ENCODE results near the gene SYNJ2. TPM values are rescaled to one million over a fixed set of nuclear protein-coding genes. Genes with fewer than 3 reads are reported as not detected.

The SYNJ2 gene
- total and polyA plus RNA-seq, 2 of the 4 experiments (the other 2 are of a cell fraction): 40.8 to 45.2 TPM

DNA sequence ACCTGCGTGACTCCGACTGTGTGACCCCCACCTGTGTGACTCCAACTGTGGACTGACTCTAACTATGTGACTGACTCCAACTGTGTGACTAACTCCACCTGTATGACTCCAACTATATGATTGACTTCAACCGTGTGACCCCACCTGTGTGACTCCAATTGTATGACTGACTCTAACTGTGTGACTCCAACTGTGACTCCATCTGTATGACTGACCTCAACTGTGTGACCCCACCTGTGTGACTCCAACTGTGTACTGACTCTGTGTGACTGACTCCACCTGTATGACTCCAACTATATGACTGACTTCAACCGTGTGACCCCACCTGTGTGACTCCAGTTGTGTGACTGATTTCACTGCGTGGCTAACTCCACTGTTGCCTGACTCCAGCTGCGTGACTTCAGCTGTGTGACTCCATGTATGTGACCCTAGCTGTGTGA is 38.6 kb downstream of the SYNJ2 start:
- peaks cover 17% of the 10 kb centered on the region for H3K36me3 ChIP-seq (ENCODE audit: control insufficient read depth, insufficient read depth, low read length)
- DNase-seq (no peak), ATAC-seq (ENCODE audit: low read depth) (no peak)
- no TSS peak for BruUV-seq (replicated peaks)
- H2AK5ac ChIP-seq (ENCODE audit: low read depth, low read length): peak overlapping the region; percentile 79
- no peaks in the 10 kb centered on the region for H3K27me3 ChIP-seq (ENCODE audit: control insufficient read depth, insufficient read depth, low read length)
- peaks cover 32% of the 10 kb centered on the region for H3K4me1 ChIP-seq (ENCODE audit: control insufficient read depth, insufficient read depth, low read length)
- no peak overlapping the region for H3K4me3 ChIP-seq (ENCODE audit: insufficient read depth, low read depth, low read length)
- dilution Hi-C loops (cut with HindIII; ENCODE audit: low sequenced_read_pairs, unreplicated experiment) (no loop called here), intact Hi-C loops (cut with micrococcal nuclease) (no loop called here), in situ Hi-C loops (cut with MboI; ENCODE audit: low sequenced_read_pairs) (no loop called here)
- H4K5ac ChIP-seq (ENCODE audit: low read depth, low read length): peak overlapping the region; percentile 34
- H2BK120ac ChIP-seq (ENCODE audit: low read depth, low read length): peak overlapping the region; percentile 91; the same call in 1 of the 2 replicates
- TF ChIP-seq POLR2A (IDR thresholded peaks at IDR 0.05; ENCODE audit: low read depth, low read length) (no peak), SMC3 (IDR thresholded peaks at IDR 0.05; ENCODE audit: low read depth, low read length) (no peak), BHLHE40 (IDR thresholded peaks at IDR 0.05; ENCODE audit: low read depth, low read length) (no peak), MAFK (IDR thresholded peaks at IDR 0.05; ENCODE audit: low read depth, low read length) (no peak), NFE2L2 (IDR thresholded peaks at IDR 0.05; ENCODE audit: low read depth, low read length) (no peak), CEBPB (IDR thresholded peaks at IDR 0.05; ENCODE audit: low read depth, low read length) (no peak), RFX5 (IDR thresholded peaks at IDR 0.05; ENCODE audit: low read depth, low read length) (no peak), MAZ (IDR thresholded peaks at IDR 0.05; ENCODE audit: borderline replicate concordance, low read depth, low read length) (no peak), RAD21 (IDR thresholded peaks at IDR 0.05; ENCODE audit: low read length) (no peak)
- H3K23ac ChIP-seq (ENCODE audit: low read depth, low read length): peak overlapping the region; percentile 34
- no peak overlapping the region for H3K4me2 ChIP-seq (ENCODE audit: low read depth, low read length)
- no peak overlapping the region for H2BK5ac ChIP-seq (ENCODE audit: low read depth, low read length, poor library complexity, severe bottlenecking)
- peak overlapping the region; percentile 96 for H2BK15ac ChIP-seq (ENCODE audit: low read depth, low read length)
- no peak overlapping the region for H3K56ac ChIP-seq (ENCODE audit: extremely low read depth, insufficient read depth, low read length)
- H4K8ac ChIP-seq (ENCODE audit: low read depth in 2 of 2, low read length in 2 of 2): peak overlapping the region; percentile 19 to 74; a peak in 3 of 4 replicates
- peak overlapping the region; percentile 52; the same call in 1 of the 2 replicates for H3K27ac ChIP-seq (ENCODE audit: insufficient read depth, low read length)
- no peak overlapping the region for H2AFZ ChIP-seq (replicated peaks; ENCODE audit: low read length, poor library complexity)
- no peaks in the 10 kb centered on the region for H3K9me3 ChIP-seq (ENCODE audit: control insufficient read depth, insufficient read depth, low read length)
- peaks cover 26 to 91% of the 10 kb centered on the region in 2 experiments for H3K79me1 ChIP-seq (ENCODE audit: low read depth in 1 of 2, low read length in 2 of 2)
- peaks cover 31% of the 10 kb centered on the region for H3K9me1 ChIP-seq (ENCODE audit: insufficient read depth, low read length)
- peaks cover 5% of the 10 kb centered on the region; the same call in 1 of the 2 replicates for H4K20me1 ChIP-seq (ENCODE audit: insufficient read depth, low read length)
- no peak overlapping the region for H3K9ac ChIP-seq (ENCODE audit: low read depth, low read length)
- H4K91ac ChIP-seq (ENCODE audit: insufficient read depth, low read depth, low read length): peak overlapping the region; percentile 66
- CTCF ChIA-PET: interaction anchor here (0.5 kb wide), 1 partner anchor 193 kb away, joined by 3 read pairs; no protein-coding TSS in a partner anchor
- peak overlapping the region; percentile 68 for H3K18ac ChIP-seq (ENCODE audit: low read depth, low read length)
- POLR2A ChIA-PET (ENCODE audit: unreplicated experiment): no interaction called here
- H2AK9ac ChIP-seq (replicated peaks; ENCODE audit: low read depth, low read length, poor library complexity): peak overlapping the region; percentile 62
- peak overlapping the region; percentile 88 for H3K4ac ChIP-seq (ENCODE audit: low read depth, low read length)
- WGBS, 2 experiments (ENCODE audit: extremely low coverage in 2 of 2, insufficient read length in 1 of 2): 87% methylated on average over 5 of the region's 6 CpGs; no CpG with 5 or more reads in 1 of the 2 experiments
- H2BK20ac ChIP-seq (ENCODE audit: low read depth, low read length): peak overlapping the region; percentile 52; the same call in 1 of the 2 replicates
- H3K14ac ChIP-seq (replicated peaks; ENCODE audit: low read depth, low read length): peak overlapping the region; percentile 34; the same call in 1 of the 2 replicates
